Testis (tissue), 2 donors: ENCODE data around the gene TMEM169.

Experiments used
- POLR2A ChIP-seq: fragments of 450-650 bp; IDR thresholded peaks from one replicate; pipeline ENCODE4 v1.6.1; 2017; ENCODE audit warnings: antibody characterized with exemption, mild to moderate bottlenecking, moderate library complexity
- TF ChIP-seq, protein P1 (sequence below), 3 experiments: fragments of 450-650 bp in 2 of 3; fragments of 200-600 bp in 1 of 3; sonication (generic) in 1 of 3; IDR thresholded peaks; one replicate each; pipeline ENCODE4 v1.5.1; 2016 to 2019; ENCODE audit warnings: antibody characterized with exemption in 3 of 3, mild to moderate bottlenecking in 2 of 3, moderate library complexity in 1 of 3

DNA sequence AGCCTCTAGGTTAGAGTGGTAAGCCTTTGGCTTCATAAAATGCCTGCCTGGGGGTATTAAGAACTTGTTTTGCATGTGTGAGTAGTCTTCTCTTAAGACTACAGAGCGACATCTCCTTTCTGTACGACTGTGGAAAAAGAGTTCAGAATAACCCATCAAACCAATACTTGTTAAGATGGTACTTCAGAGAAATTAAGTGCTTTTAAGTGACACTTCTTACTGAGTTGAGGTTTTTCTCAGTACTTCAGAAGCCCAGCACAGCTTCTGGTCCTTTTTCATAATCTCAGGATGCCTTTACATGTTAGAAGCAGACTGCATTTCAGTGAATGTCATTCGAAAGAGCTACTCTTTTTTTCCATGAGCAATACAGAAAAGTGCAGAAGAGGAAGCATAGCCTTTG is 38.3 kb downstream of the TMEM169 start:
- no peak for TF ChIP-seq POLR2A
- TF ChIP-seq, protein P1, sequence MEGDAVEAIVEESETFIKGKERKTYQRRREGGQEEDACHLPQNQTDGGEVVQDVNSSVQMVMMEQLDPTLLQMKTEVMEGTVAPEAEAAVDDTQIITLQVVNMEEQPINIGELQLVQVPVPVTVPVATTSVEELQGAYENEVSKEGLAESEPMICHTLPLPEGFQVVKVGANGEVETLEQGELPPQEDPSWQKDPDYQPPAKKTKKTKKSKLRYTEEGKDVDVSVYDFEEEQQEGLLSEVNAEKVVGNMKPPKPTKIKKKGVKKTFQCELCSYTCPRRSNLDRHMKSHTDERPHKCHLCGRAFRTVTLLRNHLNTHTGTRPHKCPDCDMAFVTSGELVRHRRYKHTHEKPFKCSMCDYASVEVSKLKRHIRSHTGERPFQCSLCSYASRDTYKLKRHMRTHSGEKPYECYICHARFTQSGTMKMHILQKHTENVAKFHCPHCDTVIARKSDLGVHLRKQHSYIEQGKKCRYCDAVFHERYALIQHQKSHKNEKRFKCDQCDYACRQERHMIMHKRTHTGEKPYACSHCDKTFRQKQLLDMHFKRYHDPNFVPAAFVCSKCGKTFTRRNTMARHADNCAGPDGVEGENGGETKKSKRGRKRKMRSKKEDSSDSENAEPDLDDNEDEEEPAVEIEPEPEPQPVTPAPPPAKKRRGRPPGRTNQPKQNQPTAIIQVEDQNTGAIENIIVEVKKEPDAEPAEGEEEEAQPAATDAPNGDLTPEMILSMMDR (IDR thresholded peaks at IDR 0.05): no peak
